Esophagus squamous epithelium (tissue), 5 donors: Measurements from ENCODE around the gene DPP4. TPM values are rescaled to one million over a fixed set of nuclear protein-coding genes. Genes with fewer than 3 reads are reported as not detected.

Experiments
- DNase-seq: peaks from one replicate; lab custom pipeline; 2025; lab: John Stamatoyannopoulos, UW
- H3K27ac ChIP-seq, 4 donors: fragments of 200-600 bp; sonication (generic); one replicate each; pipeline ENCODE4 v1.5.1; 2016 to 2019; ENCODE audit warnings: mild to moderate bottlenecking in 1 of 4
- H3K27me3 ChIP-seq, 4 donors: fragments of 200-600 bp; sonication (generic); 1 replicate in 3 of 4; 2 replicates in 1 of 4; pipeline versions ENCODE4 v1.5.1 to v1.6.0; 2017 to 2021; ENCODE audit warnings: antibody characterized with exemption in 1 of 4
- H3K36me3 ChIP-seq, 3 donors: fragments of 200-600 bp; sonication (generic); one replicate each; pipeline ENCODE4 v1.5.1; 2016 to 2019
- H3K4me1 ChIP-seq, 3 donors: fragments of 200-600 bp; sonication (generic); one replicate each; pipeline ENCODE4 v1.5.1; 2017 to 2019
- H3K4me3 ChIP-seq, 4 donors: fragments of 200-600 bp; sonication (generic); 1 replicate in 3 of 4; 2 replicates in 1 of 4; pipeline ENCODE4 v1.5.1; 2016 to 2019; ENCODE audit warnings: mild to moderate bottlenecking in 2 of 4, moderate library complexity in 1 of 4
- H3K9me3 ChIP-seq, 3 donors: fragments of 200-600 bp; sonication (generic); one replicate each; pipeline ENCODE4 v1.5.1; 2016 to 2019
- POLR2A ChIP-seq, 4 donors: fragments of 450-650 bp; IDR thresholded peaks; one replicate each; pipeline ENCODE4 v1.6.1; 2017; ENCODE audit warnings: antibody characterized with exemption in 4 of 4, mild to moderate bottlenecking in 4 of 4, moderate library complexity in 3 of 4
- WGBS, 2 donors: methylation state at CpG; one replicate each; pipeline ENCODE4 v1.1.5; 2018; 5-methylcytosine and 5-hydroxymethylcytosine counted together
- intact Hi-C: fragments of 100-400 bp; cut with DNase I; formaldehyde crosslinking; loops from one replicate; pipeline ENCODE4 v1.15.0; 2022
- total RNA-seq, 4 donors: library from RNA; depleted of rRNA; stranded (reverse); fragments of >200 nt; gene quantifications; one replicate each; pipeline ENCODE4 v1.1.0, GENCODE V29; 2016
- TF ChIP-seq, protein P1 (sequence below), 6 experiments: fragments of 450-650 bp in 4 of 6; fragments of 200-600 bp in 2 of 6; sonication (generic) in 2 of 6; IDR thresholded peaks; one replicate each; pipeline ENCODE4 v1.5.1; 2016 to 2019; ENCODE audit warnings: antibody characterized with exemption in 6 of 6, mild to moderate bottlenecking in 4 of 6, moderate library complexity in 4 of 6
- donor health status: DM: yes; HTN: yes; CAD: no.

The DPP4 gene
- total RNA-seq, 4 donors from 2014 or later, result 0.97 to 3.1 (median 3.0) TPM; not detected in 1

DNA sequence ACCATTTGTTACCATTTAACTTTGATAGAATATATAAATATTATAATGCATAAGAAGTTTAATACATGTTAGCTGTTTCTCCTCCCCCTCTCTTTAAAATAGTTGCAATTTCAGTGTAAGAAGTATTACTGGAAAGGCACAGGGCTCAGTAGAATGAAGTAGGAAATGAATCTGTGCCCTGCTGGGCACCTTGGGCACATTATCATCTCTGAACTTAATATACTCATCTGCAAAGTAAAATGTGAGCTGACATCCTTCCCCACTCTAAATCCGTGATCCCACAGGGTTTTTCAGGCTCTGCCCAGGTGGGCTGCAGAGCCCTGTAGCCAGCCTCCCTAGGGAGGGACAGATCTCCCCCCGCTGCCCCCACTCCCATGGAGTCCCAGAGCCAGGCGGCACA is 56.8 kb downstream of the DPP4 start:
- no peaks in the 10 kb centered on the region for H3K36me3 ChIP-seq
- no peak overlapping the region for H3K27ac ChIP-seq
- H3K9me3 ChIP-seq, result no peaks in the 10 kb centered on the region
- intact Hi-C loops, result no loop called here
- DNase-seq, result no peak
- no peaks in the 10 kb centered on the region for H3K27me3 ChIP-seq
- H3K4me1 ChIP-seq, result no peaks in the 10 kb centered on the region
- WGBS, 2 donors, result 62 to 86% methylated on average over 1 to 3 of the region's 3 CpGs
- no peak for TF ChIP-seq POLR2A (IDR thresholded peaks at IDR 0.05)
- TF ChIP-seq, protein P1, sequence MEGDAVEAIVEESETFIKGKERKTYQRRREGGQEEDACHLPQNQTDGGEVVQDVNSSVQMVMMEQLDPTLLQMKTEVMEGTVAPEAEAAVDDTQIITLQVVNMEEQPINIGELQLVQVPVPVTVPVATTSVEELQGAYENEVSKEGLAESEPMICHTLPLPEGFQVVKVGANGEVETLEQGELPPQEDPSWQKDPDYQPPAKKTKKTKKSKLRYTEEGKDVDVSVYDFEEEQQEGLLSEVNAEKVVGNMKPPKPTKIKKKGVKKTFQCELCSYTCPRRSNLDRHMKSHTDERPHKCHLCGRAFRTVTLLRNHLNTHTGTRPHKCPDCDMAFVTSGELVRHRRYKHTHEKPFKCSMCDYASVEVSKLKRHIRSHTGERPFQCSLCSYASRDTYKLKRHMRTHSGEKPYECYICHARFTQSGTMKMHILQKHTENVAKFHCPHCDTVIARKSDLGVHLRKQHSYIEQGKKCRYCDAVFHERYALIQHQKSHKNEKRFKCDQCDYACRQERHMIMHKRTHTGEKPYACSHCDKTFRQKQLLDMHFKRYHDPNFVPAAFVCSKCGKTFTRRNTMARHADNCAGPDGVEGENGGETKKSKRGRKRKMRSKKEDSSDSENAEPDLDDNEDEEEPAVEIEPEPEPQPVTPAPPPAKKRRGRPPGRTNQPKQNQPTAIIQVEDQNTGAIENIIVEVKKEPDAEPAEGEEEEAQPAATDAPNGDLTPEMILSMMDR (IDR thresholded peaks at IDR 0.05), result no peak
- no peak overlapping the region for H3K4me3 ChIP-seq

DNA sequence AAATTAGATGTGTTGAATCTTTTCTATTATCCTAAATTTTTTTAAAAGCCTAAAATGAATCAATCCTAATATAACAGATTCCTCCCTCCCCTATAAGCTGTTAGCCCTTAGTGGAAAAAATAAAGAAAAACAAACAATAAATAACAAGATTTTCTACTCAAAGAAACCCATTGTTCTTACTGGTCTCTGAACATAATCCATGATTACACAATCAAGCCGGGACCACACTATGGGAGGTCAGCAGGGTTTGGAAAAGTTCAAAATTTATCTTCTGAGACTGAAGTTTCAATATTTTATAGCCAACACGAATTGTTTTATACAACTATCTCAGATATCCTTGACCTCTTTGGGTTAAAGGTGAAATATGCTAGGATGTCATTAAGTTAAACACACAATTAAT is 57.9 kb downstream of the DPP4 start:
- H3K4me3 ChIP-seq, result no peak overlapping the region
- intact Hi-C loops, result no loop called here
- H3K27ac ChIP-seq, result no peak overlapping the region
- no peak for TF ChIP-seq POLR2A (IDR thresholded peaks at IDR 0.05)
- TF ChIP-seq, protein P1 (IDR thresholded peaks at IDR 0.05), result no peak
- no peaks in the 10 kb centered on the region for H3K36me3 ChIP-seq
- H3K9me3 ChIP-seq, result no peaks in the 10 kb centered on the region
- 37 to 71% methylated on average over 2 of the region's 2 CpGs for WGBS, 2 donors
- H3K27me3 ChIP-seq, result no peaks in the 10 kb centered on the region
- H3K4me1 ChIP-seq, result no peaks in the 10 kb centered on the region
- DNase-seq, result no peak

DNA sequence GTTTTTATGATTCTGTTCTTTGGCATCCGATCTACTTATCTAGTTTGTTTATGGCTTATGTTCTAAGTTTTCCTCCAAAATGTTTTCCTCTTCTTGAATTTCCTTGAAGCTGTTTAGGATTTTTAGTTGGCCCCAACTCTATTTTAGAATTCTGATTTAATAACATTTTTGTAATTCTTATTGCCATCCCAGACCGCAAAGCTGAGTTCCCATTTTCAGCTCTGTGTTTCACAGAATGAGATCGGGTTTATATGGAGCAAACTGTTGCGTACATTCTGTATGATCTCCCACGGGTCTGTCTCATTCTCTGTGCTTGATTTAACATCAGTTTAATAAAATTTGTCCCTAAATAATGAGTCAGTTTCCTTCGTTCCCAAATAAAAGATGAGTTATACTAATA is 59.3 kb downstream of the DPP4 start:
- H3K36me3 ChIP-seq, result no peaks in the 10 kb centered on the region
- WGBS, 2 donors, result 62 to 70% methylated on average over 6 of the region's 6 CpGs
- no peak for DNase-seq
- intact Hi-C loops, result no loop called here
- no peak overlapping the region for H3K4me3 ChIP-seq
- no peak overlapping the region for H3K27ac ChIP-seq
- no peaks in the 10 kb centered on the region for H3K9me3 ChIP-seq
- H3K4me1 ChIP-seq, result no peaks in the 10 kb centered on the region
- TF ChIP-seq POLR2A (IDR thresholded peaks at IDR 0.05), result no peak
- TF ChIP-seq, protein P1 (IDR thresholded peaks at IDR 0.05), result no peak
- H3K27me3 ChIP-seq, result no peaks in the 10 kb centered on the region

DNA sequence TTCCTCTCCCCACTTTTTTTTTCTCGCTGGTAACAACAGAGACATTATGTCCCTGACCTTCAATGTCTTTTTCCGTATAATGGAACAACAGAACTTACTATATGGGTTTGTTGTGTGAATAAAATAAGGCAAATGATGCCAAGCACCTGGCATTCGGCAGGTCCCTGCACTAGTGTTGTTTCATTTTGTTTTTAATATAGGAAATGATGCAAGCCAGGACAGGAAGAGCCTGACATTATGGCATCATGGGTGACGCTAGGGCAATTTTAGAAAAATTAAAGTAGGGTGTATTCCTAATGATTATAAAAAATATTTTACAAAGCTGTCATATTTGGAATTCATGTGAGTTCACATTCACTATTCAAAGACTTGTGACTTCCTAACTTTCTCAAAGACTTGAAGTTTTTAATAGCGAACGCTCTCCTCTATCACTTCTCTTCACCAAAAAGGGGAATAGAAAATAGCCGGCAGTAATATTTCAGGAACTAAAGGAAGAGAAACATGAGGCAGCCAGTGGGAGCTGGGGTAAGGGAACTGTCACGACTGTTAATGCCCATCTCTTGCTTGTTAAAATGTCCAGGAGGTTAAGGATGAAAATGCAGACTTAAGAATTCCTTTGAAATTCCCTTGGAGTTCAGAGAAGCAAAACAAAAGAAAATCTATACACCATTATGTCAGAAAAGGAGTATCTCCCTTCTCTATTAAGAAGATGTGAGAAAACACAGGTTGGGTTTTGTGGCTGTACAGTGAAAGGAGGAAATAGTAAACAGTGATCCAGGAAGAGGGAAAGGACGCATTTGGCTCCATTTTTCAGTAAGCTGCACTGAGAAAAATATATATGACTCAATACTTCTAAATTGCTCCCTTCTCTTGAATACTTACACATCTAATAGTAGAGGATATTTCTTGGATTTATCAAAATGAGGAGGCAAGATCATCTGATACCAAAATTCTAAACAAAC is 60.2 kb downstream of the DPP4 start:
- WGBS, 2 donors, result 63 to 64% methylated on average over 9 of the region's 9 CpGs

More for the DNA sequence above, 60.2 kb downstream of the DPP4 start:
- no peaks in the 10 kb centered on the region for H3K4me1 ChIP-seq
- DNase-seq, result no peak
- TF ChIP-seq, protein P1 (IDR thresholded peaks at IDR 0.05), result no peak
- no peaks in the 10 kb centered on the region for H3K36me3 ChIP-seq
- intact Hi-C loops, result no loop called here
- peak overlapping the region in 2 of 4 donors; percentile 4 to 5 for H3K27ac ChIP-seq
- no peaks in the 10 kb centered on the region for H3K27me3 ChIP-seq
- no peaks in the 10 kb centered on the region for H3K9me3 ChIP-seq
- H3K4me3 ChIP-seq, result peak overlapping the region in 1 of 4 donors; percentile 12
